NCI-H128 (cell line): ENCODE measurements around the gene SBNO2.

Experiments used
- DNase-seq: peaks from one replicate; lab custom pipeline; 2025; ENCODE audit not compliant: unreplicated experiment; lab: John Stamatoyannopoulos, UW

The SBNO2 gene

DNA sequence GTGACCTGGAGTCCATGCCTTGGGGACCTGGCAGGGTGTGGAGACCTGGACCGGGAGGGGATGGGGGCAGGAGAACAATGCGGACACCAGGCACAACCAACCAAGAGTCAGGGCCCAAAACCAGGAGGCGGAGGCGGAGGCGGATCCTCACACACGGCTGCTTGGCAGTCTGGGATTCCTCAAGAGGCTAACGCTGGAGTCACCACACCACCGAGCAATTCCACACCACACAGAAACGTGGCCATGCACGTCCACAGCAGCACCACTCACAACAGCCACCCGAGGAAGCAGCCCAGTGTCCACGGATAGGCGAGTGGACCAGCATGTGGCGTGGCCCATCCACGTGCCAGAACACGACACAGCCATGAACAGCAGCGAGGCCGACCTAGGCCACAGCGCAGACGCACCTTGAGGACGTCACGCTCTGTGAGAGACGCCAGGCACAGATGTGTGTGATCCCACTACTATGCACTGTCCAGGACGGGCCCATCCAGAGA lies 17.7 kb downstream of the SBNO2 start:
- no peak for DNase-seq

DNA sequence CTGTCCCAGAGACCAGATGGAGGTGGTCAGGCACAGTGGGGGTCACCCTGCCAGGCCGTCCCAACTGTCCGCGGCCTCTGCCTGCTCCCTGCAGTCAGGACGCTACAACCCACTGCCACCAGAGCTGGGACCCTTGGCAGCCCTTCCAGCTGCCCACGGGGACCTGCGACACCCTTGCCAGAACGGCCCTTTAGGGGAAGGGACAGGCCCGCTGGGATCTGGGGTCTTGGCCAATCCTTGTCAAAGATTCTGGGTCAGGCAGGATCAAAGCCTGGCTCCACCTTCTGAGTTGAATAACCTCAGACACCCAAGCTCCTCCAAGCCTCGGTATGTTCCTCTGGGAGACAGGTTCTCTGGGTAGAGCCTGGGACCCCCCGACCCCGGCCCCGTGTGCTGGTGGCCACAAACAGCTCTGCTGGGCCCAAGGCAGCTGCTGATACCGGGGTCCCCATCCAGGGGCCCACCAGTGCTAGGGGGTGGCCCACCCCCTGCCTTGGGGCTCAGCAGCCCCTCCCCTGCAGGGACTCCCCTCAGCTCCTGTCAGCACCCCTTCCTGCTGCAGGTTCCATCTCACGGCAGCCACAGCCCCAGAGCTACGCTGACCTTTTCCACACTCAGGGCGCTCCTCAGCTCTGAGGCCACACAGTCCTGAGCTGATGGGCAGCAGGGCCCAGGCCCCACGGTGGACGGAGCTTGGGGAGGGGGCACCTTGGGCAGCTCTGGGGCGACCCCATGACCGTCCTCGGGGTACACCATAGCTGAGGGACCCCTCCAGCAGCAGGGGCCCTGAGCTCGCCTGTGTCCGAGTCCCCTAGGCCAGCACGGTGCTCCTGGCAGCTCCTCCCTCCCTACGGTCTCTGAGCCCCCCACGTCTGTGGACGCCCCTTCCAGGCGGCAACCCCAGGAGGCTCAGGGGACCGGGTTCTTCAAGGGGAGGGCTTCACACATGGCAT lies 18.4 kb downstream of the SBNO2 start:
- DNase-seq = no peak

DNA sequence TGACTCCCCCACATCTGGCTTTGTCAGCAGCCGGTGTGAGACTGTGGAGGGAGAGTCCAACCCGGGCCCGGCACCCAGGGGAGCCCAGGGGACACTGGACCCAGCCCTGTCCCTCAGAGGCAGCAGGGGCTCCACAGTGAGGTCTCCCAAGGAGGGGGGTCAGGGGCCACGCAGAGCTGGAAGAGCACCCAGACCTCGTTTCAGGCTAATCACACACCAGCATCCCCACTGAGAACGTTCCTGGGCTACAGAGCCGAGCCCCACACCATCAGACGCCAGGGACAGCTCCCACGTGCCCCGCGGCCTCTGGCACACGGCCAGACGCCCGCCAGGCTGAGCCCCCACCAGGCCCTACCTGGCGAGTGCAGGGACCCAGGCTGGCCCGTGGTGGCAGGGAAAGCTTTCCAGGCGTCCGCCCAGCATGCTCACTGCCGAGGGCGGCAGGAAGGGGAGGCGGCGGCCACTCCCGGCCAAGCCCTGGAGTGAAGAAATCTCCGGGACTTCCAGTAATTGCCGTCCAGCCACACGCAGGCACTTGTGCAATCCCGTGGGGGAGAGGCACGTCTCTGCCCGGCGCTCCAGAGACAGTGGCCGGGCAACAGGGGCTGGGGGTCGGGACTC lies 19.2 kb downstream of the SBNO2 start:
- DNase-seq = no peak

DNA sequence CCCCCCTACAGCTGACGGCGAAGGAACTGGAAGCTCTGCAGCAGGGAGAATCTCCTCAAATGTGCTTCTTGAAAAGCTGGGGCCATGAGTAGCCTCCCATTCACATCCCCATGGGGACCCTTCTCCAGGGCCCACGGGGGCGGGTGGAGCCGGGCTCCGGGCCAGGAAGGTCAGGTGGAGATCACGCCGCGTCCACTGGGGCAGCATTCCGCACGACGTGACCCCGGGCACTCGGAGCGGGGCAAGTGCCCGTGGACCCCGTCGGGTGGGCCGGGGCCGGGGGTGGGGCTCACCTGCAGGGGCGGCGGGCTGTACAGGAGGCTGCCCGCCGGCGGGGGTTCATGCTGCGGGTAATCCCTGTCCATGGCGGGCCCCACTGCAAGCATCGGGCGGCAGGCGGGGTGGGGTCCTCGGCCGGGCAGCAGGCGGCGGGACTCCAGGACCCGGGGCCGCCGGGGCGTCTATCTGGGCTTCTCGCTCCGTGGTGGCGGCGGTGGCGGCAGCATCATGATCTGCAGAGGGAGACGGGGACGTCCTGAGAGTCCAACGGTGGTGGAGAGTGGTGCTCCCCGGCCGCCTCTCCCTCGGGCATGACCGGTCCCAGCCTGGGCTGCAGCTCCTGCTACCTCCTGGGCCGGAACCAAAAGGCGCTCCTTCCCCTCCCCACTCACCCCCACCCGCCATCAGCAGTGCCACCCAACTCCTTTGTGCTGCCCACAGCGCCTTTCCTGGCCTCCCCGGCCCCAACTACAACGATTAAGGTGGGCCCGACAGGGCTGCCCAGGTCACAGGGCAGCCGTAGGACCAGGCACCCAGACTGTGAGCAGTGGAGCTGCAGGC lies 20.0 kb downstream of the SBNO2 start:
- no peak for DNase-seq

DNA sequence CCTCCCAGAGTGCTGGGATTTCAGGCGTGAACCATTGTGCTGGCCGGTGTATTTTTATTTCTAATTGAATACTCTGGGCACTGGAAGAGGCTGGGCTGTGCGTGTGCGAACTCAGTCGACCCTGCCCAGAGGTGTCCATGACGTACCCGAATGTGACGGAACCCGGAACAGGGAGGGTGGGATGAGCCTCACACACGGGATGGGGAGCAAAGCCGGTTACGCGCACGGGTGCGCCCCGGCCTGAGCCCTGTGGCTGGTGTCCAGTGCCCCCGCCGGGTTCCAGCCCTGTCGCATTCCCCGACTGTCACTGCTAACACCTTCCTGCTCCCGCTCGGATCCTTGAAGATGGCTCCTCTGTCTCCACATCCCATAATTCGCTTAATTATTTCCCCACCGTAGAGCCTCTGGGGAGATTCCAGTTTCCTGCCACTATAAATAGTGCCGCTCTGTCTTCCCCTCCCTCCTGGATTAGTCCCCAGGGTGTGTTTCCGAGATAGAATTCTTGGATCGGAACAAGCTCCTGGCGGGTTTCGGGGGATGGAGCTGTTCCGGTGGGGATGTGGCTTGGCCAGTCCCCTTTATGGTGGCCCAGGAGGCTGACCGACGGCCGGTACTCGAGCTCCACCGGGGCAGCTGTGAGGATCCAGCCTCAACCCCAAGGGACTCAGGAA lies 22.0 kb downstream of the SBNO2 start:
- no peak for DNase-seq

DNA sequence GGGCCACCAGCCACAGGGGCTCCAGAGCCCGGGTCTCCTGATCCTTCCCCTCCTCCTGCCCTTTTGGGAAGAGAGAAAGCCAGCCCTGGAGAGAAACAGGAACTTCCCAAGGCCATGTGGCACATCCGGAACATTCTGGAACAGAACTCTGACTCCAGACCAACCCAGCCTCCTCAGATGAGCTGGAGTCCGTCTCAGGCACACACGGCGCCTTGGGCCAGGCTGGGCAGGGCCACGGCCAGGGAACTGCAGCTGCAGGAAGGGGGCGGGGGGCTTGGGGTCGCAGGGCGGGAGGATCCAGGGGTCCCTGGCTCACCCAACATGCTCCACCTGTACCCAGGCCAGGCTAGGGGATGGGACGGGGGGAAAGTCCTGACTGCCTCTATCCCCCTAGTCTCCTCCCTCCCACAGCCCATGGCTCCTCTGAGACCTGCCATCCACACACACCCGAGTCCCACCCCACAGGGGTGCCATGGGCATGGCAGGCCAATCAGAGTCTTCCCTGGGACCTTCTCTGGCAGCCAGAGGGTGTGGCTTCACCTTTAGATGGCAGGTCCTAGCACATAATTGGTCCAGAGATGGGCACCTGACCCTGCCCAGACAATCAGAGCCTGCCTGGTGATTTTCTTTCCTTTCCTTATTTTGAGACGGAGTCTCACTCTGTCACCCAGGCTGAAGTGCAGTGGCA lies 22.9 kb downstream of the SBNO2 start:
- no peak for DNase-seq

DNA sequence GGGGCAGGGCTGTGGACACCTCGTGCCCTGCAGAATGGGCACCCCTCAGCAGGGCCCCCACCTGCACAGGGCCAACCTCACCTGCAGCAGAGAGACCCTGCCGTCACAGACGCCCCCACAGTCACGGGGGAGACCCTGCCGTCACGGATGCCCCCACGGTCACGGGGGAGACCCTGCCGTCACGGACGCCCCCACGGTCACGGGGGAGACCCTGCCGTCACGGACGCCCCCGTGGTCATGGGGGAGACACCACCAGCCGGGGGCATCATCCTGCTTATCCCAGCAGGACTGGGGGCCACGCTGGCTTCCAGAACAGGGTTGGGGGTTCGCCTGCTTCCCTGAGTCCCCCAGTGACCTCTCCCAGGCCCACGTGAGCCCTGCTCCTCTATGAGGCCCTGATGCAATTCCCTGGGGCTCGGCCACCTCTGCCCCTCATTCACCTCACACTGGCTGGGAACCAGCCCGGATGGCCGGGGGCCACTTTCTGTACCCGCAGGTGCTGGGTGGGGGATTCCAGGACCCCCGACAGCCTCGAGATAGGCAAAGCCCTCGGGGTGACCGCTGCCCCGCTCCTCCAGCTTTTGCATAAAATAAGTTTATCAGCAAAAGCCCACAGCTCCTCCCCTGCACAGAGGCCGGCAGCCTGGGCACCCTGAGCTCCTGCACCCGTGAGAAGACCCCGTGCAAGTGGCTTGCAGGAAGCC lies 23.6 kb downstream of the SBNO2 start:
- DNase-seq = no peak

DNA sequence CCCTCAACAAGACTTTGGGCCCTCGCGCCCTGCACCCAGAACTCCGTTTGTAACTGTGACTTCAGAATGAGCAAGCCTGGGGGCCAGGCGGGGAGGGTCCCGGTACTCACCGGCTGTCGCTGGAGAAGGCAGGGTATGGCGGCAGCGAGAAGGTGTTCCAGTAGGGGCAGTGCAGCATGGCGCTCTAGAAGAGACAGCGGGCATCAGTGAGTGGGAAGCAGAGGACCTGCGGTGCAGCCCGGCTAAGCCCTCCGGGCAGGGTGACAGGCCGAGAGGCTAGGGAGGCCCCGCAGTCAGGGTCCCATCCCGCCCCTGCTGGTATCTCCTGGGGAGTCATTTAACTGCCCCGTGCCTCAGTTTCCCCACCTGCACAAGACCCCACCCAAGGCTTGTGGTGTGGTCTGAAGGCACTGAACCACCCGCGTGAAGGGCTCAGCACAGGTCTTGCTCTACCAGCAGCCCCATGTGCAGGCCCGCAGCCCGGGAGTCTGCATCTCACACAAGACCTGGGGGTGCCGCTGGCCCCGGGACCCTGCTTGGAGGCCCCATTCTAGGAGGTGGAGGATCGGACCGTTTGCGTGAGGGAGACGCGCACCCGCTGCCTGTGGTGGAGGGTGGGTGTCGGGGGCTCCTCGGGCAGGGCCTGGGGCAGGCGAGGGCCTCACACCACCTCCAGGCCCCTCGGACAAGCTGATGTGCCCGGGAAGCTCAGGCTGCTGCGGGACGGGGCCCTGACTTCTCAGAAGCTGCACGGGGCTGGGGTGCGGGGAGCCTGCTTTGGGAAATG lies 24.6 kb downstream of the SBNO2 start:
- no peak for DNase-seq

DNA sequence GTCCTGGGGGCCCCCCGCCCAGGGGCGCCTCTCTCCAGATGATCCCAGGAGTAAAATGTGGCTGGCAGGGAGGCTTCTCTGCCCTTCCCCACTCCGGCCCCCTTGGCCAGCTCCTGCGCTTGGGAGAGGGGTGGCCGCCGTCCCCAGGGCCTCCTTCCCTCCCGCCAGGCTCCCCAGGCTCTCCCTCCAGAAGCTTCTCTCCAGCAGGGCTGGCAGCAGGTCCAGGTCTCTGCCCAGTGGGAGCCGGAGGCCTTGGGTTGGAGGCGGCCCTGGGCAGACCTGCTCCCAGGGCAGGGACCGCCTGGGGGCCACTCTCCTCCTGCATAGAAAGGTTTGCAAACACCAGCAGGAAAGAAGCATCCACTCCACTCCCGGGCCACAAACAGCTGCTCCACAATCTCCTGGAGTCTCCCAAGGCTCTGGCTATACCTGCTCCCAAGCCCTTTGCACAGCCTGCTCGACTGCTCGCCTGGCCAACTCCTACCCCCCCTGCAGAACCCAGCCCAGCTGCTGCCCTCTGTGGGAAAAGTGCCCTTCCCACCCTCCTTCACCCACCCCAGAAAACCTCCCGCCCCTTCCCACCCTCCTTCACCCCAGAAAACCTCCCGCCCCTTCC lies 26.0 kb downstream of the SBNO2 start:
- DNase-seq = no peak

DNA sequence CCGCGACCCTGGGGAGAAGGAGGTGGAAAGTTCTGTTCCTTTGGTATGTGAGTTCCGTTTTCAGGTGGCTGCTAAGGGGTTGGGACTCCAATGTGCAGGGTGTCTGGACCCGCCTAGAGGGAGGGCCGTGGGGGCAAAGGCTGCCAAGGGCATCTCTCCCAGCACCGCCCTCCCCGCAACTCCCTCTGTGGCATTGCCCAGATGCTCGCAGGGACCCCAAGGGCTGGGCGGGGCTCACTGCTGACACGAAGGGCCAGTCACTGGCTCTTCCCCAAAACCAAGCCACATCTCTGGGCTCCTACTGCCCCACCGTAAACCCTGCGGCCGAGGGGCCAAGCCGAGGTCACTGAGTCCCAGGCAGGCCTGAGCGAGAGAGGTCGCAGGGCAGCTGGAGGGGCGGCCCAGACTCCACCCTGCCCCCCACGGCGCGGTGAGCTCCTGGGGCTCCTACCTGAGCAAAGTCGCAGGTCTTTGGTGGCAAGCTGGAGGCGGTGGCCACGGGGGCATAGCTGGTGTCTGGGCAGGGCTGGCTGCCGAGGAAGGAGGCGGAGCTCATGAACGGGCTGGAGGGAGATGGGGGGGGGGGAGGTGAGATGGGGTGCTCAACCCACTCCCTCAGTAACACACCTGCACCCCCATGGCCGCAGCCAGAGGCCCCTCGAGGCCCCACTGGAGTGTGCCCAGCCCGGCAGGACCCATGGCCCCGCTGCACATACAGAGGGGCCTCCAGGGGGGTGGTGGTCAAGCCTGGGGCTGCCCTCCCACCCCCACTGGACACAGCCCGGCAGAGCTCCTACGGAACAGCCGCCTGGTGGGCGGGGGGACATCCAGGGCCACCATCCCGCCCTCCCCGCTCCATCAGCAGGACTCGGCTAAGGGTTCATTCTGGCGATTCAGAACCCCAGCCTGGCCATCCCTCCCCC lies 26.9 kb downstream of the SBNO2 start:
- no peak for DNase-seq

DNA sequence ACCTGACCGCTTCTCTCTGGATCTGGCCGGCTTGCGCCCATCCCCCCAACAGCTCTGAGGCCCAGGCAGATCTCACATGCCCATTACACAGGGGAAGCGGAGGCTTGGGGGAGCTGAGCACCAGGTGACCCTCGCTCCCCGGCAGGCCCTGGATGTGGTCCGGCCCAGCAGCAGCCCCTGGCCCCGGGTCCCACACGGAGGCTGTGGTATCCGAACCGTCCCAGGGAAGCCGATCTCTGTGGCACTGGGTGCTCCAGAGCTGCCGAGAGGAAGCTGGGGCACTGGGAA lies 27.7 kb downstream of the SBNO2 start:
- no peak for DNase-seq

DNA sequence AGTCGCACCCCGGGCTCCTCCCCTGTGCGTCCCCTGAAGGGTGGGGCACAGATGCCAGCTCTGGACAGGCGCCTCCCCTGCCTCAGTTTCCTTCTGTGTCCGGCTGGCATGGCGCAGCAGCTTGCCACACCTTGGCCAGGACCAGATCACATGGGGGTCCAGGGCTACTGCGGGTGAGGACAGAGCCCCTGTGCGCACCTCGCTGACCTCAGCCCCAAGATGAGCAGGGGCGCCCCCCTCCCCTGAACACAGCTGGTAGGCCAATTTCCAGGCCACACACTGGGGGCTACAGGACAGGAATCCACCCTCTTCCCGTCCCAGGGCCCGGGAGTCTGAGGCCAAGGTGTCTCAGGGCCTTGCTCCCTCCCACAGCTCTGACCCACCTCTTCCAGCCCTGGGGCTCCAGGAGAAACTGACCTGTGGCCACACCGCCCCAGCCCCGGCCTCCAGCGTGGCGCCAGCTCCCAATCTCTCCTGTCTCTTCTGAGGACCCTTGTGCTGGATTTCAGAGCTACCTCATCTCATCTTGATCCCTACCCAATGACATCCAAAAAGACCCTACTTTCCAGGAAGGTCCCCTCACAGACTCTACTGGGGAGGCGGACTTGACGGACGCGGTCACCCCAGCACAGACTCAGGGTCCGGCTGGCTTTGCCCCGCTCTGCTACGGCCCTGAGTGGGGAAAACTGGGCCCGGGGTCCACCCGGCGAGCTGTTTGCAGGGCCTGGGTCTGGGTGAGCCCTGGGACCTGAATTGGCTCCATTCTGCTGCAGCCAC lies 28.2 kb downstream of the SBNO2 start:
- no peak for DNase-seq

DNA sequence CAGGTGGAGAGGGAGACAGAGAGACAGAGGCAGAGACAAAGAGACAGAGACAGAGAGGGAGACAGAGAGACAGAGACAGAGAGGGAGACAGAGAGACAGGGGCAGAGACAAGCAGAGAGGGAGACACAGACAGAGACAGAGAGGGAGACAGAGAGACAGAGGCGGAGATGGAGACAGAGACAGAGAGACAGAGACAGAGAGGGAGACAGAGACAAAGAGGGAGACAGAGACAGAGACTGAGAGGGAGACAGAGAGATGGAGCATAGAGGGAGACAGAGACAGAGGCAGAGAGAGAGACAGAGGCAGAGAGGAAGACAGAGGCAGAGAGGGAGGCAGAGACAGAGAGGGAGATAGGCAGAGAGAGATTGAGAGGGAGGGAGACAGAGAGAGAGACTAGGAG lies 29.3 kb downstream of the SBNO2 start:
- DNase-seq = no peak

DNA sequence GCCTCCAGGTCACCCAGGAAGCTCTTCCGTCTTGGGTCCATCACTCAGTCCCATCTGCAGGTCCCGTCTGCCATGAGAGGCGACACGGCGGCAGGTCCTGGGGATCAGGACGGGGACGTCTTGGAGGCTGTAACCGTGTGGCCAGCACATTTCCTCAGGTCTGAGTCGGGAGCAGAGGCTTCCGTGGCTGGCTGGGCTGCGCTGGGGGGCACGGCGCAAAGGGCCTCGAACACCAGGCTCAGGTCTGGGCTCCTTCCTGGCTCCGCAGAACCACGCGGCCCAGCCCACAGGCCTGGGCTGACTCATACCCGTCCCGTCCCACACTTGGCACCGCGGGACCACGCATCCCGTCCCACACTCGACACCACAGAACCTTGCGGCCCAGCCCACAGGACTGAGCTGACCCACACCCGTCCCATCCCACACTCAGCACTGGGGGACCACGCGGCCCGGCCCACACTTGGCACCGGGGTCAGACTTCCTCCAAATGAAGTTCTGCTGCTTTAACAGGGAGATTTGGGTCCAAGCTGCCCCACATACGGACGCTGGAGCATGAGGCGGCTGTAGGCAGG lies 30.2 kb downstream of the SBNO2 start:
- no peak for DNase-seq

DNA sequence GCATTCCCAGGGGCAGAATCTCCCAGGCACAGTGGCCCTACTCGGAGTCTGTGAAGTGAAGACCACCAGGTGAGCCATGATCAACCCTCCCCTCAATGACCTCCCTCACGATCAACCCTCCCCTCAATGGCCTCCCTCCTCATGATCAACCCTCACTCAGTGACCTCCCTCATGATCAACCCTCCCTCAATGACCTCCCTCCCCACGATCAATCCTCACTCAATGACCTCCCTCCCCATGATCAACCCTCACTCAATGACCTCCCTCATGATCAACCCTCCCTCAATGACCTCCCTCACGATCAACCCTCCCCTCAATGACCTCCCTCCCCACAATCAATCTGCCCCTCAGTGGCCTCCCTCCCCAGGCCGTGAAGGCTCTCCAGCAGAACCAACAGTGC lies 32.1 kb downstream of the SBNO2 start:
- DNase-seq = no peak

DNA sequence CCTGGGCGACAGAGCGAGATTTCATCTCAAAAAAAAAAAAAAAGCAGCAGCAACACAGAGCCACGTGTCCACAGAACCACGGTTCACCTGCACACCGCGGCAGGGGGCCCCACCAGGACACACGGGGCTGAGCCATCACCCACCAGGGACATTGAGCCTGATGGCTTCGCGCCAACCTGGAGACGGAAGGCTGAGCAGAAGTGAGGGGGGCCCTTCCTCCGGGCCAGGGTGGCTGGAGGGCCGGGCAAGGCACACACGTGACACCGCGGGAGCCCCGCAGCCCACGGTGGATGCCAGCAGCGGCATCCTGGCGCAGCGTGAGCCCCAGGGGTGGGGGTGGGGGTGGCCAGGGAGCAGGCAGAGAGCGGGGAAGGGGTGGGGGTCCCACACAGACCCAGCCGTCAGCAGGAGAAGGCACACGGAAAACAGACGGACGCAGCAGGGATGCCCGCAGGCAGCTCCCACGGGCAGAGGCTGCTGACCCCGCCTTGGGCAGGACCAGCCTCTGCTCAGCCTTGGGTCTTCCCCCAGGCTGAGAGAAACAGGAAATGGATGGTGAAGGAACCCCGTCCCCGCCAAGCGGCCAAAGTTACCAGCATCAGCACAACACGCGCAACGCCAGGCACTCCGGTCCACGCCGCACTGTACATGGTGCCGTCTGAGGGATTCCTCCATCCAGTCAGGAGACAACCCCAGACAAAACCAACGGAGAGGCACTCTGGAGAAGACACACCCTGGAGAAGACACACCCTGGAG lies 33.6 kb downstream of the SBNO2 start:
- DNase-seq = no peak
